Measurements from ENCODE around the gene PTCHD1.

The PTCHD1 gene

GRCh38 chrX:23334848-23335599 is at the start of gene PTCHD1:
Gene PTCHD1 (plus strand): TSS chrX:23334849. CDS start chrX:23334876, 27 bp downstream.
- DNase-seq = no peak

DNA sequence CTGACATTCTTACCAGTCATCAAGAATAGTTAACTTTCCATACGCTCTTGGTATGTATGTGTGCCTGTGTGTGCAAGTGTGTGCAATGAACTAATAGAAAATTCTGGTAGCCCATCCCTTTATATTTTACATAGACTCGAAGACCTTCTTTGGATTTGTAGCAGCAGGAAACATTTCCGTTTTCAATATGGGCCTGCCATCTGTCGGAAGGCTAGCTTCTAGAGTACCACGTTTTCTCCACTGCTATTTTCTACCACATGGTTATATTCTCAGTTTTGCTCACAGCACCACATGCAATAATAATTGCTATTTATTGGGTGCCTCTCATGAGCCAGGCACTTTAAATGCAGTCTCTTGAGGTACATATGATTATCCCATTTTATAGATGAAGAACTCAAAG is 47.9 kb upstream of the PTCHD1 start:
- no peak for DNase-seq

DNA sequence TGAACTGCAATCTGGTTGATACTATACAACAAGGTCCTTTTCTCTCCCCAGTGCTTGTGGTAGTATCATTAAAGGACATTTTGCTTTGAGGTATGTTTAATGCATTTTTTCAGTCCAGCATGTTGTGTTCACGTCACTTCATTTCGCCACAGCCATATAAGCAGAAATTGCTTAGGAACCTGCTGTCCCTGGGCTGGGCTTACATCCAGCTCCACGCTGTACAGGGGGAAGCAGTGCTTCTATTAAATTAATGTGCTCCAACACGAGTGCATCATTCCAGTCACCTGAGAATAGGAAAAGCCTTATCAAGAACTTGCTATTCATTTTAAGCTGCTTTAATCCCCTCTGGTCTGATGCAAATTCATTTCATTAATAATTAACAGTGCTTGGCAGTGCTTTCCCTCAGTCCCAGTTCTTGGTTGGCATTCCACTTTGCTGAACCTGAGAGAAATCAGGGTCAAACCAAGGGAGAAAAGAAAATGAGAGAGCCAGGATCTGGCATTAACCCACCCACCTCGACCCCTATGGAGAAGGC is 47.4 kb upstream of the PTCHD1 start:
- no peak for DNase-seq

DNA sequence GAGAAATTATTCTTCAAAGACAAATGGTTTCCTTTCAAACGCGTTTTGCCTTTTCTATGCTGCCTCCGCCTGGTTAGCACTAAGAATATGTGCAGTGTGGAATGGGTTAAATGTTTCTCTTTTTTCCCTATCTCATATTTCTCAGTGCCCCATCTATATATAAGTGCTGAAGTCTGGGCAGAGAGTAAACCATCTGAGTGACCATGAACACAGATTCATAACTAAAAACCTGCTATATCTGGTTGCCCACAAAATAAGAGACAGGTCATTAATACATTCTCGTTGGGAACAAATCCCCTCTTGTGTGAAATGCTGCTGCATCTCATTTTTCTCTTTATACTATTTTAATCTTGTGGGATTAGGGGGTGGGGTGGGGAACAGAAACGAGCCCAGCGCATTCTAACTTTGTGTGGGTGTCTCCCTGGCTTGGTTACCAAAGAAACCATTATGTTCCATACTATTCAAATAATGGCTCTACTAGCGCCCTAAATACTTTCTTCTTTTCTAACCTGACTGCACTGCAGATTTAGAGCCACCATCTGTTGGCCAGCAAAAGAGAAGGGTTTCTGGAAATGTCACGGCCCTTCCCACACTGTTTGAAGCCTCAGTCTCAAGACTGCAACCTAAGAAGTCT is 42.2 kb upstream of the PTCHD1 start:
- no peak for DNase-seq

- DNase-seq = no peak
Measured at GRCh38 chrX:23292988-23293651, 41.5 kb upstream of the PTCHD1 start.

- no peak for DNase-seq
Measured at GRCh38 chrX:23304881-23305280, 29.8 kb upstream of the PTCHD1 start.

DNA sequence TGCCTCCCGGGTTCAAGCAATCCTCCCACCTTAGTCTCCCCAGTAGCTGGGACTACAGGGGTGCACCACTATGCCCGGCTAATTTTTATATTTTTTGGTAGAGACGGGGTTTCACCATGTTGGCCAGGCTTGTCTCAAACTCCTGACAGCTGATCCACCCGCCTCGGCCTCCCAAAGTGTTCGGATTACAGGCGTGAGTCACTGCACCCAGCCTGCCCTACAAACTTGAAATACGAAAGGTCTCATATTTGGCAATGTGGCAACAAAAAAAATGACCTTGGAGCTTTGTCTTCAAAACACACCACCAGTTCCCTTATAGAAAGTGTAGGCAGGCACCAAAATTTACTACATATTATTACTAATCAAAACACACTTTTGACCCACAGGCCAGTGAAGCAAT is 22.9 kb upstream of the PTCHD1 start:
- DNase-seq = no peak

DNA sequence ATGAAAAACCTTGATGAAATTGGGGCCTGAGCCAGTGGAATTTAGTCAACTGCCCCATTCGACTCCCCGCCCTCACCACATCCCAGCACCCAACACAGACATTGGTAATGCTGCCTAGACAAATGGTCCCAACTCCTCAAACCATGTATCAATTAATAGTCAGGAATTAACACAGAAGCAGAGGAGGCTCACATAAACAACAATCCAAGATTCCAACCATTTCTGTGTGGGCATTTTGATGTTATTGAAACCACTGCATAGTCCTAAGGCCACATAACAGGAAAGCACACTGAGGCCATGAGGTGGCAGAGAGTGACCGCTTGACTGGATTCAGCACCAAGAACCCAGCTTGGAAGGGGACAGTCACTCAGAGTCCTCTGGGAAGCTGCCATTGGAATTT is 22.5 kb upstream of the PTCHD1 start:
- DNase-seq = no peak

DNA sequence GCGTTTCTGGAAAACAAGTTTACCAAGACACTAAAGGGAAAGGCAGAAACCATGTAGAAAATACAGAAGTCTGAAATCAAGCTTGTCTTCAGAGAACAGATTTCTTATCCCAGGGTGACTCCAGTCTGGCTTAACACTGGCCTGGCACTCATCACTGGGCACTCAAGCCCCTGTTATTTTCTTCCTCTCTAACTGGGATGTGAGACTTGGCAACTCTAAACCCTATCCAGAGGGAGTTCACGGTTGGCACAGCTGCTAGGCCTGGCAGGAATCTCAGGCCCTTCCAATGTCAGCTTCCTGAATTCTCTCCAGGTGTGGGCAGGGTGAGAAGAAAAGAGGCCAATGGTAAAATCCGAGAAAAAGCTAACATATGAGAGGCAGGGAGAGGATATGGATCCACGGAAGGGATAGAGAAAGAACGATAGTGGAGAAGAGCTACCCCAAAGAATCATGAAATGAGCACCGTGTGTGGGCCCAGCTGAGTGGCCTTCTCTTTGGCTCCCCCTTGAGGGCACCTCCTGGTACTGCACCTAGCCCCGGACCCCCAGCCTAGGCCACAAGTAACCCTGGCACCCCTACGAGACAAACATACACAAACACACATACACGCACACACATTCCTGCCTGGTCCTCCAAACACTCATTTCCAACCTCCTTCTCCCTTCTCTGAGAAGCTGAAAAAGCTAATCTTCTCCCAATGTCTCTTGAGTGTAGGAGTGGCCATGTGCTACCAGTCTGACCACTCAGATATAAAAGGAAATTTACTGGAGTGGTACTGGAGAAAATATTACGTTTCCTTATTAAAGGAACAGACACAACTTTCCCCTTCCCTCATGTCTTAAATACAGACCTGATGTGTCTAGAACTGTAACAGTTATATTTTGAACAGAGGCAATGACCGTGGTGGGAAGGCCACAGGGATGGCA is 16.6 kb upstream of the PTCHD1 start:
- DNase-seq = no peak

DNA sequence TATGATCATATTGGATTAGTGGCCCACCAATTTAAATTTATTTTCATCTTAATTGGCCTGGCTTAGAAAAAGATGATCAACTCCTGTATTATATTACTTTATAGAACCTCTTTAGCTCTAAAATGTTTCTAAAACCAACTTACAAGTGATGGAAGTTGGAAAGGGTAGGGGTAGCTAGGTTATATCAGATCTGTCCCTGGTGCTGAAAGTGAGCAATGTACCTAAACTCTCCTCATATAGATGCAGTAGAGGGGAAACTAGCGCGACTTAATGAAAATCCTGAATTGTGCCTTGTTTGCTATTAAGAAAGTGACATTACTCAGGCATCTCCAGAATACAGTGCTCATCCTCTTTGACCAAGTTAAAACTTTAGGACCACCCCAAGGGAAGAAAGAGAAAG is 7.5 kb upstream of the PTCHD1 start:
- no peak for DNase-seq

- DNase-seq = no peak
Measured at GRCh38 chrX:23331701-23332100, 2.9 kb upstream of the PTCHD1 start.

DNA sequence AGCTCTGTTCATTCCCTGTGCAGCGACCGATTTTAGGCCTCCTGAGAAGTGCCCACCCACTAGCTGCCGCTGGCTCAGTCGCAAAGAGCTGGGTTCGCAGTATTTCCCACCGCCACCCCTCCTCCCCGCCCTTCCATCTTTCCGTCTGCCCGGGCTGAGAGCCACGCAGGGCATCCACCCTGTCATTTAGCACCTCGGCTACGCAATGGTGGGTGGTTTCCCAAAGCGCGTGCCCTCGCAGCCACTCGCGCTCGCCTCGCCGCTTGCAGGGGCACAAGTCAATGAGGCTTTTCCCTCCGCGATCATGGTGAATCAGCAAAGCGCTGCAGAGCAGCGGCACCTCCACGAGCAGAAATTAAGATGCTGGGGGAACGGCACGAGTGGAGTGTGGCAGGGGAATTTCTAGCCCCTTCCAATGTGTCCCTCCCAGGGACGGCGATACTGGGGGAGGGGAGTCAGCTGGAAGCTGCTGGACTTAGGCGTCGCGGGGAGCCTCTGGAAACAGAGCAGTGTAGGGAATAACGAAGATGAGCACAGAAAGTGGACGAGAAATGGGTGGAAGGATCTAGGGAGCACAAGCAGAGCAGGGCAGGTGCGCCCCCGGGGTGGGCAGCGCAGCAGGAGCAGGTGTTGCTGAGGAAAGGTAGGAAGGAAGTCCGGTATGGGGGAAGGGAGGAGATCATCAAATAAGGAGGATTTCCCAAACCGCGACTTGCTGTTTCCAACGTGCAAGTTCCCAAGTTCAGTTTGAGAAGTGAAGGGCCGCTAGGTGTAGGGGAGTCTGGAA is 2.4 kb upstream of the PTCHD1 start:
- DNase-seq = no peak

DNA sequence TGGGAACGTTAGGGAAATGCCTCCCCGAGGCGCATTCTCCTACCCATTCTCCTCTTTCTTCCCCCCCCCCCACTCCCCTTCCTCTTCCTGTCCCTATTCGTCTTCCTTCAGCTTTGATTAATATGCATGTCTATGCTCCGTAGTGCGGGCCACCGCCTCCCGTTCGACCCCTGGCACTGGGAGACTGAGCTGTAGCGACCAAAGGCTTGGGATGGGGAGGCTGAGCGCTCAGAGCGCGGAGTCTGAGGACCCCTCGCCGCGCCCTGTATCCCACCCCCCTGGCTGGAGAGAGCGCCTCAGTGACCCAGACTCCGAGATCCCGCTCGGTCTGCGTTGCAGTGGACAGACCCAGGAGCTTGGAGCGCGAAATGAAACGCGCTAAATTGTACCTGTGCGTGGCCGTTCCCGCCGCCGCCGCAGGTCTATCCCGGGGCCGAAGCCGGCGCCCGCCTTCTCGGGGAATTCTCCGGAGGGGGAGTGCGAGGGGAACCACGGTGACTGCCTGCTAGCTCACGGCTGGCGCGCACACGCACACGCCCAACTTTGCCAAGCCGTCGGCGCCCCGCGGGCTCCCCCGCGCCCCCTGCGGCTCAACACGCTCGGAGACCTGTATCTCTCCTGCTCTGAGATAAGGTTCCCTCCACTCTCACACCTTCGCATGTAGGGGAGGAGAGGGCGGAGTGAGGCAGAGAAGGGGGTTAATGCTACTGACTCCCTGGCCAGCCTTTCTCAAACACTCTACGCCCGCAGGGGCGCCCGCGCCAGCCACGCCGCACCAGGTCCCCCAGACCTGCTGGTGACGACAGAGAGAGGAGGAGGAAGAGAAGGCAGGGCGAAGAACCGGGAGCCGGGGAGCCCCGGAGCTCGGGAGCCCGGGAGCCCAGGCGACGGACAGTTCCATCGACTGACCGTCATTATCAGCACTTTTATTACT is 1.5 kb upstream of the PTCHD1 start:
- no peak for DNase-seq

- no peak for DNase-seq
Measured at GRCh38 chrX:23333842-23334520, 668 bp upstream of the PTCHD1 start.

GRCh38 chrX:23334521-23334847 is 165 bp upstream of the PTCHD1 start:
- no peak for DNase-seq

GRCh38 chrX:23338334-23338733 is 3.7 kb downstream of the PTCHD1 start:
- no peak for DNase-seq

- DNase-seq = no peak
Measured at GRCh38 chrX:23341452-23341851, 6.8 kb downstream of the PTCHD1 start.

- DNase-seq = no peak
Measured at GRCh38 chrX:23344238-23344903, 9.7 kb downstream of the PTCHD1 start.

DNA sequence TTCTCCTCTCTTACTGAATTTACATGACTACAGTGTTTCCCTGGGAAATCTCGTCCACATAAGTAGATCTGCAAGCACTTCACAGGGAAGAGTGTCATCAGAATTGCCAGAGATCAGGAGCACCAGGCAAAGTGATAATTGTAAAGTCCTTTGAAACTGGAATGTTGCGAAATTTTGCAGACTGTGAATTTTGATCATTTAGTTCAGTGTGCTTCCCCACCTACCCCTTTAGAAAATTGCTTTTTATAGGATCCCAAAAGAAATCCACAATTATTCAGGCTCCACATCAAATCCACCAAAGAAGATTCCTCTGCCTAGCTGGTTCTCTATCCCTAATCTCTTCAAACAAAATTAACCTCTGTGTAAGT is 10.2 kb downstream of the PTCHD1 start:
- DNase-seq = no peak

DNA sequence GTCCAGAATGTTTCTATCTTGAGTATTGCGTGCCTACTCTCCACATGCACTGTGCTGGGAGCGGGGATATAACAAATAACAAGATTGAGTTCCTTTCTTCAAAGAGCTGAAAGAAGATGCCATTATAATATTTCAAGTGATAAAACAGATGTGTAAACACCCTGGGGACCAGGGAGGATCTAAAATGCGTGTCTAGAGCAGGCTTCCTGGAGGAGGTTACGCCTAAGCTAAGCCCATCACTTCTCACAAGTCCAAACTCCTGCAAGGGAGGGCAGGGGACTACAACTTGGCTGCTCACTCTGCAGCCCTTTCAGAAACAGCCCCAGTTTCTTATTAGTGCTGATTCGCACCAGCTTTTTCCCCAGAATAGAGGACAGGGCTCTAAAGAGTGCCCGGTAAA is 21.5 kb downstream of the PTCHD1 start:
- DNase-seq = no peak

Measured in CD4-positive, alpha-beta T cell treated with Interleukin-15 for 1 hour (primary cell).